Dendritic cell treated with granulocyte-macrophage colony-stimulating factor and Interleukin-4, amounts not matched to agents 40 ng/mL and 50 ng/mL, for 4 days (primary cell): ENCODE measurements around the gene CCNY.

Experiments used
- H3K27ac Mint-ChIP-seq: one replicate; pipeline ENCODE4 v1.8.0; 2022; ENCODE audit warnings: mild to moderate bottlenecking, mixed read lengths
- H3K27me3 Mint-ChIP-seq: one replicate; pipeline ENCODE4 v1.8.0; 2022; ENCODE audit warnings: mild to moderate bottlenecking, mixed read lengths
- H3K36me3 Mint-ChIP-seq: one replicate; pipeline ENCODE4 v1.8.0; 2022; ENCODE audit warnings: low read depth, mixed read lengths
- H3K4me1 Mint-ChIP-seq: one replicate; pipeline ENCODE4 v1.8.0; 2022; ENCODE audit warnings: low read depth, mixed read lengths
- H3K4me3 Mint-ChIP-seq: one replicate; pipeline ENCODE4 v1.8.0; 2022; ENCODE audit warnings: mild to moderate bottlenecking, moderate library complexity, mixed read lengths
- H3K9me3 Mint-ChIP-seq: one replicate; pipeline ENCODE4 v1.8.0; 2022; ENCODE audit warnings: mixed read lengths
- intact Hi-C: fragments of 100-400 bp; cut with micrococcal nuclease; formaldehyde crosslinking; loops from one replicate; pipeline ENCODE4 v1.15.0; 2022

The CCNY gene

DNA sequence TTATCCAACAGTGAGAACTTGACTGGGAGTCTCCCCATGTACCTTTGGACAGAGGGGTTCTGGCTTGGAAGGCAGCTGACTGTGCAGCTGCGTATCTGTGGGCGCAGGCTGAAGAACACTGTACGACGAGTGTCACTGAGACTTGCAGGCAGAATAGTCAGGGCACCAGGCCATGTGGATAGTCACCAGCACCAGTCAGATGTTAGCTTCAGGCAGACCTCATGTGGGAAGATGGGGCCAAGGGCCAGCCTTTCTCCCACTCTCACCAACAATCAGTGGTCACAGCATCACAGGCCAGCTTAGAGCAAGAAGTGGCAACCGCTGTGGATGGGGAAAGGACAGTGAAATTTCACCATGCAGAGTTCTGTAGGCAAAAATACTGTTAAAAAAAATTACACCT, 225.4 kb downstream of the CCNY start:
- no peaks in the 10 kb centered on the region for H3K27me3 Mint-ChIP-seq
- peaks cover 32% of the 10 kb centered on the region for H3K4me1 Mint-ChIP-seq
- intact Hi-C loops: loop anchor here (10.0 kb wide), 1 partner anchor 317 kb away; no protein-coding TSS in a partner anchor
- no peak overlapping the region for H3K27ac Mint-ChIP-seq
- H3K36me3 Mint-ChIP-seq: peaks cover 73% of the 10 kb centered on the region
- no peak overlapping the region for H3K4me3 Mint-ChIP-seq
- H3K9me3 Mint-ChIP-seq: no peaks in the 10 kb centered on the region

DNA sequence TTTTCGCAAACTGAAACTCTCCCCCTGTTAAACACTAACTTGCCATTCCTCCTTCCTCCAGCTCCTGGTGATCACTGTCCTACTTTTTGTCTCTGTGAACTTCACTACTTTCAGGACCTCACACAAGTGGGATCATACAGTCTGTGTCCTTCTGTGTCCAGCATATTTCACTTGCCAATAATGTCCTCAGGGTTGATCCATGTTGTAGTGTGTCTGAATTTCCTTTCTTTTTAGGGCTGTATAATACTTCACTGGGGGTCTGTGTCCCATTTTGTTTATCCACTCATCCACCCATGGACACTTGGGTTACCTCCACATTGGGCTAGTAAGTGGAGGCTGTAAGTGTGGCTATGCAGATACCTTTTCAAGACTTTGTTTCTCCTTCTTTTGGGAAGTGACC, 226.1 kb downstream of the CCNY start:
- intact Hi-C loops: loop anchor here (10.0 kb wide), 1 partner anchor 318 kb away; no protein-coding TSS in a partner anchor
- Mint-ChIP-seq H3K27me3 (no peaks in the 10 kb centered on the region), H3K4me3 (no peak overlapping the region), H3K36me3 (peaks cover 73% of the 10 kb centered on the region), H3K4me1 (peaks cover 32% of the 10 kb centered on the region), H3K27ac (no peak overlapping the region), H3K9me3 (no peaks in the 10 kb centered on the region)

DNA sequence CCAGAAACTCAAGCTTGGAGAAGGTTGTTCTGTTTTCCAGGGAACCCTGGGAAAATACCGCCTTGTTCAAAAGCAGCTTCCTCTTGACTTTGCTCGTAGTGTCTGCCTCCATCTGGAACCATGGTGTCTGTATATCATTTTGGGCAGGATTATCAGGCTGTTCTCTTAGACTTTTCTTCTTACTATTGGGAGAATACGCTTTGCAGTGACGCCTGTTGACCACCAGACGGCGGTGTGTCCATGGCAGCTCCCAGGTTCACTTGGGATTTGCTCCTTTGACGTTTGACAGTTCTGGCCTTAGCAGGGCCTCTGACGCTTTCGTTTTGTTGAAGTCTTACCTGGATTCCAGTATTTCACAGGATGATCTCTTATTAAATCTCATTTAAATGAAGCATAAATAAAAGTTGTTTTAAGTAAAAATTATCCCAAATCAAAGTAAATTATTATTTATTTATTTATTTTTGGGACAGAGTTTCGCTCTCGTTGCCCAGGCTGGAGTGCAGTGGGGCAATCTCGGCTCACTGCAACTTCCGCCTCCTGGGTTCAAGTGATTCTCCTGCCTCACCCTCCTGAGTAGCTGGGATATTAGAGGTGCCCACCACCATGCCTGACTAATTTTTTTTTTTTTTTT, 227.1 kb downstream of the CCNY start:
- Mint-ChIP-seq H3K4me3 (no peak overlapping the region), H3K27ac (no peak overlapping the region), H3K36me3 (peaks cover 73% of the 10 kb centered on the region), H3K4me1 (peaks cover 32% of the 10 kb centered on the region), H3K27me3 (no peaks in the 10 kb centered on the region), H3K9me3 (no peaks in the 10 kb centered on the region)
- intact Hi-C loops: loop anchor here (10.0 kb wide), 1 partner anchor 319 kb away; no protein-coding TSS in a partner anchor

DNA sequence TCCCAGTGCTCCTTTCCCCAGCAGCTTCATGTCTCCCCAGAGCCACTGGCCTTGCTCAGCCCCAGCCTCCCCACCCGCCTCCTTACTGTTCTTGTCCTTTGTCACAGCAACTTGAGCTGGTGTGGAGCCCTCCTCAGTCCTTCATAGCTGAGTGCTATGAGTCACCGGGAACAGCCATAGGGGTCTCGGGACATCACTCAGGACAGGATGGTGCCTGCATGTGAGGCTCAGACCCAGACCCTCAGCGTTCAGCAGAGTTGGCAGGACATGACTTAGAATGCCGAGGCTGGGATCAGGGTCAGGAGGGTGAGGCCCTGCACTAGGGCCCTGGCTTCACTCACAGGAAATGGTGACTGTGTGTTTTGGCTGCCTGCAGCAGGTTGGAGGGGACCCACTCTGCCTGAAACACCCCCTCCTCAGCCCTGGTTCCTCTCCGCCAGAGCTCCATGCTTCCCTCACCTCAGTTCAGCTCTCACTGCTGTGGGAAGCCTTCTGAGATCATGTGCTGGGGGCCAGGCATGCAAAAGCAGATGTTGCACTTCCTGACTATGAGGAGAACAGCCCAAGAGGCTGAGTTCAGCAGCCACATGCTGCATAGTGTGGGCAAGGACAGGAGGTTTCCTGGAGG, 228.1 kb downstream of the CCNY start:
- Mint-ChIP-seq H3K4me1 (peaks cover 38% of the 10 kb centered on the region), H3K27ac (peak overlapping the region; percentile 76), H3K36me3 (peaks cover 73% of the 10 kb centered on the region), H3K4me3 (no peak overlapping the region), H3K9me3 (no peaks in the 10 kb centered on the region), H3K27me3 (no peaks in the 10 kb centered on the region)
- intact Hi-C loops: loop anchor here (10.0 kb wide), 1 partner anchor 320 kb away; no protein-coding TSS in a partner anchor

DNA sequence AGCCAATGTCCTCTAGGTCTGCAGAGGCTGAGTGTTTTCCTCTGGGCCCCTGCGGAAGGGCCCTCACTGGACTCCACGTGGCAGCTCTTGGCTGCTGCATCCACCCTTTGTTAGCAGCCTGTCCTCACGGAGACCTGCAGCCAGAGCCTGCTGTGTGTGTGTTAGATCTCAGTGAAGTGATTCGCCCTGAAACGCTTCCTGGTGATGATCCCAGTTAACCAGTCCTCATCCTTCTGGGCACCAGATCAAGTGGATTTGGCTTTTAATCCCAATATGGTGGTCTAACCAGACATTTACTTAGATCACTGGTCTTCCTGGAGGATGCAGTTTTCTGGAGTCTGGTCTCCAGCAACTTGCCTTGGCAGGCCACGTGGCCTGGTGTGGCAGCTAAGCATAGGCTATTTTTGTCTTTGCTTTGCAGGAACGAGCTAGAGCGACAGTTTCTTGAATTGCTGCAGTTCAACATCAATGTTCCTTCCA, 229.3 kb downstream of the CCNY start:
- Mint-ChIP-seq H3K27me3 (no peaks in the 10 kb centered on the region), H3K4me3 (no peak overlapping the region), H3K9me3 (no peaks in the 10 kb centered on the region), H3K27ac (peak overlapping the region; percentile 76), H3K36me3 (peaks cover 71% of the 10 kb centered on the region), H3K4me1 (peaks cover 38% of the 10 kb centered on the region)
- intact Hi-C loops: loop anchor here (10.0 kb wide), 1 partner anchor 321 kb away; no protein-coding TSS in a partner anchor

DNA sequence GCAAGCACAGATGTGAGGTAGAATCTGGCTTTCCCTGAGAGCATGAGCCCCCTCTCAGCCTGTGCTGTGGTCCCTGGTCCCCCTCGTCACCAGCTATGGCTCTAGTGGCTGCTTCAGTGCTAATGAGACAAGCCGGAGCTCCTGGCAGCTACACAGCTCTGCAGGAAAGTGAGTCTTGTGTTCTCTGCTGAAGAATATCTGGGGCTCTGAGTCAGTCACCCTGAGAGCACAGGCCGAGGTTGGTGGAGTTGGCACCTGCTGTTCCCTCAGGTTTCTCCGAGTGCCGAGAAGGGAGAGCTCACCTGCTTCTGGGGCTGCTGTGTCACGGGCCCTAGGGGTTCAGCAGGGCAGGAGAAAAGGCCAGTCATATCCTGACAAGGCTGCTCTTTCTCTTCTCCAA, 231.6 kb downstream of the CCNY start:
- Mint-ChIP-seq H3K9me3 (no peaks in the 10 kb centered on the region), H3K4me1 (peaks cover 32% of the 10 kb centered on the region), H3K27me3 (no peaks in the 10 kb centered on the region), H3K36me3 (peaks cover 72% of the 10 kb centered on the region), H3K27ac (peak overlapping the region; percentile 15), H3K4me3 (no peak overlapping the region)
- intact Hi-C loops: loop anchor here (10.0 kb wide), 1 partner anchor 323 kb away; no protein-coding TSS in a partner anchor

DNA sequence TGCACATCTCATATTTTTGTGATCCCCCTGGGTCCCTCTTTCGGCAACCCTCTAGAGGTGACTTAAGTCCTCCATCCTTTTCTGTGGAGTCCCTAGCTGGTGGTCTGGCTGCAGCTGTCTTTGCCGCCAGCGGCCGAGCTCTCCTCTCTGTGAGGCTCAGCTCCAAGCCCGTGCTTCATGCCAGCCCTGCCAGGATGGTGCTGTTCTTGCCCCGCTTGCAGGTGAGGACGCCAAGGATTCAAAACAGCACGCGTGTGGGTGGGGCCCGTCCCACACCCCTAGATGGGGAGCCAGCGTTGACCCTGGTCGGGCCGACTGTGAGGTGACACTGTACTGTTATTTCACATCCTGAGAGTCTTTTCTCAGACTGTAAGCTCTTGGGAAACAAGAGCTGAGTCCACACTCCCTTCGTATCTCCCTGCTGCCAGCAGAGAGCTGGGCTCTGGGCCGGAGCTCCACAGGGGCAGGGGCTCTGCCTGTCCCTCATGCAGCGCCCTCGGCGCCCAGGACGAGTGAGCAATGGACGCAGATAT, 232.2 kb downstream of the CCNY start:
- H3K27ac Mint-ChIP-seq: peak overlapping the region; percentile 15
- H3K4me3 Mint-ChIP-seq: no peak overlapping the region
- no peaks in the 10 kb centered on the region for H3K9me3 Mint-ChIP-seq
- H3K36me3 Mint-ChIP-seq: peaks cover 78% of the 10 kb centered on the region
- intact Hi-C loops: loop anchor here (10.0 kb wide), 1 partner anchor 324 kb away; no protein-coding TSS in a partner anchor
- H3K27me3 Mint-ChIP-seq: no peaks in the 10 kb centered on the region
- H3K4me1 Mint-ChIP-seq: peaks cover 27% of the 10 kb centered on the region

DNA sequence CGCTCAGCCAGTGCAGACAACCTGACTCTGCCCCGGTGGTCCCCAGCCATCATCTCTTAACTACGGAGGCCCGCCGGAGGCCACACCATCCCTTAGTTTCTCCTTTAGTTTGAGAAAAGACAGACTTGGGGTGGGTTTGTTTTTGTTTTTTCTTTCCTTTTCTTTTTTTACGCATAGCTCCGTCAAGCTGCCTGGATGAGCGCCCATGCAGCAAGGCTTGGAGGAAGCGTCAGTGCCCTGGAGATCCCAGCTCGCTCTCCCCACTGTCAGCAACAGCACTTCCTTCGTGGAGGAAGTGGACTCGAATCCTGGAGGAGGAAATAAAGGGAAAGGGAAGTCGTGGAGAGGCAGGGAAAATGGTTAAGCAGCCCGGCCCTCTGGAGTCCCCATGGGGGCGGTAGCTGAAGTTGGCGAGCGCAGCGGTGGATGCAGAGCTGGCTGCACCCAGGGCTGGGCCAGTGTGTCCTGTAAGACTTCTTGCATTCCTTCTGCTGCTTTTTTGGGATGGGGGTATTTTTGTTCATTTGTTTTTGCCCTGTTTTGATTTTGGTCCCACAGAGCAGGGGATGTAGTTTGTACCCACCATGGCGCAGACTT, 232.9 kb downstream of the CCNY start:
- Mint-ChIP-seq H3K27me3 (no peaks in the 10 kb centered on the region), H3K4me1 (peaks cover 23% of the 10 kb centered on the region), H3K9me3 (no peaks in the 10 kb centered on the region), H3K27ac (no peak overlapping the region), H3K36me3 (peaks cover 85% of the 10 kb centered on the region), H3K4me3 (no peak overlapping the region)
- intact Hi-C loops: loop anchor here (10.0 kb wide), 1 partner anchor 324 kb away; no protein-coding TSS in a partner anchor

DNA sequence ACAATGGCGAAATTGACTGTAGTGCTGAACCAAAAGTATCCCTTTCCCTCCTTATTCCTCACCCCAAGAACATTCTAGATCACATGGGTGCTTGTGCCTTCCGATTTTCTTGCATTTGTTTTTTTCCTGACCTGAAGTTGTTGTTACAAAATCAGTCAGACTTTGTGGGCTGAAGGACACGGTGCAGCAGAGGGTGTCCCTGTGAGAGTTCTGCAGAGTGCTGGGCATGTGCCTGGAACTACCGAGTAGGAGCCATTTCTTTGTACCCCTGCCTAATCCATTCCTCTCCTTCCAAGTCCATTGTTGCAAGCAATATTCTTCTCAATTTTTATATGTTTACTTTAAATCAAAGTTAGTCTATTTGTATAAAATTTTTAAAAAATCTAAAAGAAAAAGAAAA, 233.5 kb downstream of the CCNY start:
- no peaks in the 10 kb centered on the region for H3K9me3 Mint-ChIP-seq
- no peaks in the 10 kb centered on the region for H3K27me3 Mint-ChIP-seq
- H3K4me3 Mint-ChIP-seq: no peak overlapping the region
- H3K36me3 Mint-ChIP-seq: peaks cover 91% of the 10 kb centered on the region
- no peak overlapping the region for H3K27ac Mint-ChIP-seq
- H3K4me1 Mint-ChIP-seq: peaks cover 17% of the 10 kb centered on the region
- intact Hi-C loops: loop anchor here (10.0 kb wide), 1 partner anchor 325 kb away; no protein-coding TSS in a partner anchor

DNA sequence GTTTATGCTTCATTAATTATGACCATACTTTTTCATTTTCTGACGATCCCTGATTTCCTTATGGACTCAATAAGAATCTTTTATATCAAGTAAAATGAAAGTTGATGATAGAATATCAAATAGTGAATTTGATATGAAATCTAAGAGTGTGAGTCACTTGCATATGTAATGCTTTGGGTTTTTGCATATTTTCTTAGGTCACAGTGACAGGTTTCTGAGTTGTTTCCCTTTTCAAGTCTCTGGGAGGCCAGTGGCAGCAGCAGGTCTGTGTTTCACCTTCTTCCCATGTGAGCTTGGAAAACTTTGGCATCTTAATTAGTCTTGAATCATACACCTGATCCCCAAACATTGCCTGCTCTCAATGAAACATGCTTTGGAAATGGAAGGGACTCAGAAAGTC, 234.1 kb downstream of the CCNY start:
- Mint-ChIP-seq H3K27me3 (no peaks in the 10 kb centered on the region), H3K36me3 (peaks cover 93% of the 10 kb centered on the region), H3K4me3 (no peak overlapping the region), H3K4me1 (peaks cover 12% of the 10 kb centered on the region), H3K9me3 (no peaks in the 10 kb centered on the region), H3K27ac (no peak overlapping the region)
- intact Hi-C loops: no loop called here

DNA sequence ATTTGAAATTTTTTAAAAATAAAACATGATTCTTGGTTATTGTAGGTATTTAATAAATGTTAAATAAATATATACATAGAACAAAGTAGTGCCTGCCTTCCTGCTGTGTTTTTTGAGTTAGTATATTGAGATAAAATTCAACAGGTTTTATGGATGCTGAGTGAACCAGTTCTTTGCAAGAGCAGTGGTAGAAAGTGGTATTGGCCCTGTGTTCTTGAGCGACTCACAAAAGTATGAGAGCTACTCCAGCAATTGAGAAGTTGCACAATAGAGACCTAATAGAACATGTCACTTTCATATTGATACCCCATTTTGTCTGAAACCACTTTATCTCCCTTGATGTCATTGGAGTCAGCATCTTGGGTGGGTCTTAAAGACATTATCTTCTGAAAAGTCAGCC, 236.3 kb downstream of the CCNY start:
- Mint-ChIP-seq H3K36me3 (peaks cover 75% of the 10 kb centered on the region), H3K9me3 (no peaks in the 10 kb centered on the region)

DNA sequence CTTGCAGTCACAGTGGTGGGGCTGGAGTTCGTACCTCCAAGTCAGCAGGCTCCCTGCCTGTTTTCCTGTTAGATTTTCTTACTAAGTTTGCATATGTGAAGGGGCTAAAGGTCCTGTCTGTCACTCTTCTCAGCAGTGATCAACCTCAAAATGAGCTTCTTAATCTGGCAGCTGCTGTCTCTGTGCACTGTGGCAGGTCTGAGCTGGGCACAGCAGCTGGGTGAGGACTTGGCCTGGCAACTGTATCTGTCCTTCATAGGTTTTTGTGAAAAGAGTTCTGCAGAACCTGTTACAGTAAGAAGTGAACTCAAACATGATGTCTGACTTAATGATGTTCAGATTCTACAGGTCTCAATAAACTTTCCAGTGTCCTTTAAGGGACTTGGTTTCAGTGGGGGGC, 237.5 kb downstream of the CCNY start:
- Mint-ChIP-seq H3K27me3 (peaks cover 1% of the 10 kb centered on the region), H3K4me3 (no peak overlapping the region), H3K4me1 (peaks cover 5% of the 10 kb centered on the region), H3K9me3 (no peaks in the 10 kb centered on the region), H3K36me3 (peaks cover 63% of the 10 kb centered on the region), H3K27ac (no peak overlapping the region)
- intact Hi-C loops: no loop called here

More for the DNA sequence above, 236.3 kb downstream of the CCNY start:
- intact Hi-C loops: no loop called here
- Mint-ChIP-seq H3K4me1 (peaks cover 5% of the 10 kb centered on the region), H3K27ac (no peak overlapping the region), H3K27me3 (no peaks in the 10 kb centered on the region), H3K4me3 (no peak overlapping the region)

DNA sequence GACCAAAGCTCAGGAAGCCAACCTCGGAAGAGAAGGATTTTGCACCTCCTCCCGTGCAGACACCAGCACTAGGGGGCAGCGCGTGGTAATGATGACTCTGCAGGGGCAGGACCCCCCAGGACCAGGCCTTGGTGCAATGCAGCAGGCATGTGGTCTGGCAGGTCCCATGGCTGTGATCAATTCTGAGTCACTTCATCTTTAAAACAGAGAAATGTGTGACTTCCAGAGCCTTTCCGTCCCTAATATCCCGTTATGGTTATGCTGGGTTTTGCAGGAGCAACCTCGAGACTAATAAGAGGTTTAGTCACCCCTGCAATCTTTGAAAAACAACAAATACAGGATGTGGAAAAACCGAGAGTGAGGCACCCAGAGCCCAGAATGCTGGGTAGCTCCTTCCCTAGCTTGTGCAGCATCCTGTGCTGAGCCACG, 238.6 kb downstream of the CCNY start:
- H3K4me1 Mint-ChIP-seq: no peaks in the 10 kb centered on the region
- H3K27me3 Mint-ChIP-seq: peaks cover 1% of the 10 kb centered on the region
- intact Hi-C loops: no loop called here
- H3K4me3 Mint-ChIP-seq: no peak overlapping the region
- no peak overlapping the region for H3K27ac Mint-ChIP-seq
- H3K36me3 Mint-ChIP-seq: peaks cover 52% of the 10 kb centered on the region
- no peaks in the 10 kb centered on the region for H3K9me3 Mint-ChIP-seq

DNA sequence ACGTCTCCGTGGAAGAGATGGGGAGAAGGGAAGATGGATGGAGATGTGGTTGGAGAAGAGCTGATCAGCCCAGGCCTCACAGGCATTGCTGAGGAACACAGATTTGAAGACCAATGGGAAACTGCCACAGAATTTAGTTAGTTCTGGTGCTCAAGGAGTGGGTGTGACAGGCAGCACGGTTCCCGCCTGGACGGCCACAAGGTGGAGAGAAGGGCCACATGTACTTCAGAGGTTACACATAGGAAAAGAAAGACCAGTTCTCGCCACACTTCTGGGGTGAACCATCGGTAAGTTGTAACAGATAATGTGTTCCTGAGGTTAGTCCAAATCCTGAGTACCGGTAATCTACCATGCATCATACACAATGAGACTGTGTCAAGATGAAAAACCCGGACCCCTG, 239.3 kb downstream of the CCNY start:
- H3K27ac Mint-ChIP-seq: no peak overlapping the region
- H3K4me3 Mint-ChIP-seq: no peak overlapping the region
- no peaks in the 10 kb centered on the region for H3K9me3 Mint-ChIP-seq
- intact Hi-C loops: no loop called here
- H3K27me3 Mint-ChIP-seq: peaks cover 1% of the 10 kb centered on the region
- no peaks in the 10 kb centered on the region for H3K4me1 Mint-ChIP-seq
- peaks cover 47% of the 10 kb centered on the region for H3K36me3 Mint-ChIP-seq
